Smooth muscle cell (in vitro differentiated cells): ENCODE measurements around the gene CHCHD10. TPM values are rescaled to one million over a fixed set of nuclear protein-coding genes. Genes with fewer than 3 reads are reported as not detected.

ENCODE experiments used
- DNase-seq: peaks from one replicate; lab custom pipeline; 2025; ENCODE audit not compliant: unreplicated experiment; lab: John Stamatoyannopoulos, UW
- H2AFZ ChIP-seq: fragments of 200-600 bp; sonication (generic); 2 replicates; pipeline ENCODE4 v1.6.0; 2016; ENCODE audit warnings: antibody characterized with exemption, low read depth, mild to moderate bottlenecking
- H3F3A ChIP-seq: fragments of 200-600 bp; sonication (generic); 2 replicates; pipeline ENCODE4 v1.6.0; 2017; ENCODE audit warnings: antibody characterized with exemption, low read depth
- H3K27ac ChIP-seq: fragments of 200-600 bp; sonication (generic); 2 replicates; pipeline ENCODE4 v1.5.1; 2016; ENCODE audit warnings: low read depth, mild to moderate bottlenecking
- H3K27me3 ChIP-seq: fragments of 200-600 bp; sonication (generic); 2 replicates; pipeline ENCODE4 v1.6.1; 2016; ENCODE audit warnings: low read depth, mild to moderate bottlenecking
- H3K36me3 ChIP-seq: fragments of 200-600 bp; sonication (generic); 2 replicates; pipeline ENCODE4 v1.5.1; 2016; ENCODE audit warnings: low read depth
- H3K4me1 ChIP-seq: fragments of 200-600 bp; sonication (generic); 2 replicates; pipeline ENCODE4 v1.5.1; 2016; ENCODE audit warnings: low read depth
- H3K4me2 ChIP-seq: fragments of 200-600 bp; sonication (generic); 2 replicates; pipeline ENCODE4 v1.6.0; 2016; ENCODE audit warnings: mild to moderate bottlenecking
- H3K4me3 ChIP-seq: fragments of 200-600 bp; sonication (generic); 2 replicates; pipeline ENCODE4 v1.5.1; 2016; ENCODE audit warnings: mild to moderate bottlenecking
- H3K79me2 ChIP-seq: fragments of 200-600 bp; sonication (generic); 2 replicates; pipeline ENCODE4 v1.6.0; 2016; ENCODE audit warnings: low read depth, mild to moderate bottlenecking
- H3K9ac ChIP-seq: fragments of 200-600 bp; sonication (generic); 2 replicates; pipeline ENCODE4 v1.6.0; 2016; ENCODE audit warnings: low read depth
- H3K9me3 ChIP-seq: fragments of 200-600 bp; sonication (generic); replicated peaks from 2 replicates; pipeline ENCODE4 v1.5.1; 2016; ENCODE audit warnings: low read depth
- H4K20me1 ChIP-seq: fragments of 200-600 bp; sonication (generic); 2 replicates; pipeline ENCODE4 v1.6.0; 2016; ENCODE audit warnings: low read depth
- CTCF ChIP-seq: fragments of 200-600 bp; sonication (generic); IDR thresholded peaks from 2 replicates; pipeline ENCODE4 v1.5.1; 2017; ENCODE audit warnings: borderline replicate concordance, mild to moderate bottlenecking, antibody characterized with exemption; ENCODE audit not compliant: insufficient read depth, poor library complexity, severe bottlenecking
- WGBS: methylation state at CpG from one replicate; pipeline ENCODE4 v1.1.7; 2016; ENCODE audit warnings: low lambda C conversion rate; 5-methylcytosine and 5-hydroxymethylcytosine counted together
- polyA plus RNA-seq: library from polyadenylated mRNA; unstranded; fragments of >200 nt; fragmentation: Nextera tagmentation; extraction: Ambion mirVana; gene quantifications from 2 replicates; pipeline ENCODE4 v1.2.1, GENCODE V29; 2016
- total RNA-seq: library from RNA; depleted of rRNA; stranded (reverse); fragments of >200 nt; gene quantifications from 2 replicates; pipeline ENCODE4 v1.2.3, GENCODE V29; 2014

CHCHD10 gene
- total and polyA plus RNA-seq, 2 experiments from 2014 or later = 4.9 to 57.6 TPM

GRCh38 chr22:23801238-23801821, 33.6 kb upstream of the CHCHD10 start:
- H3K4me1 ChIP-seq = no peaks in the 10 kb centered on the region
- peaks cover 7% of the 10 kb centered on the region for H3F3A ChIP-seq
- H2AFZ ChIP-seq = no peak overlapping the region
- no peak overlapping the region for H3K27ac ChIP-seq
- no peak for DNase-seq
- H3K4me3 ChIP-seq = no peak overlapping the region
- H3K27me3 ChIP-seq = no peaks in the 10 kb centered on the region
- WGBS = 98% methylated on average over 11 of the region's 11 CpGs
- H4K20me1 ChIP-seq = peaks cover 86% of the 10 kb centered on the region
- H3K4me2 ChIP-seq = no peak overlapping the region
- no peak for TF ChIP-seq CTCF
- no peaks in the 10 kb centered on the region for H3K9me3 ChIP-seq
- H3K9ac ChIP-seq = no peak overlapping the region
- no peaks in the 10 kb centered on the region for H3K79me2 ChIP-seq
- H3K36me3 ChIP-seq = peaks cover 12% of the 10 kb centered on the region

- Histone ChIP-seq H3K36me3 (peaks cover 18% of the 10 kb centered on the region), H3K9me3 (no peaks in the 10 kb centered on the region), H3K79me2 (no peaks in the 10 kb centered on the region), H3K4me3 (no peak overlapping the region), H4K20me1 (peaks cover 86% of the 10 kb centered on the region), H3K9ac (no peak overlapping the region), H3K4me2 (no peak overlapping the region), H3F3A (peaks cover 7% of the 10 kb centered on the region), H3K27ac (no peak overlapping the region), H3K4me1 (no peaks in the 10 kb centered on the region), H2AFZ (no peak overlapping the region), H3K27me3 (no peaks in the 10 kb centered on the region)
- TF ChIP-seq CTCF = no peak
- no peak for DNase-seq
- 97% methylated on average over 18 of the region's 18 CpGs for WGBS
Observed at GRCh38 chr22:23800297-23801237, 32.8 kb upstream of the CHCHD10 start.

GRCh38 chr22:23796461-23796860, 28.7 kb upstream of the CHCHD10 start:
- Histone ChIP-seq H3K27ac (no peak overlapping the region), H3K79me2 (peaks cover 13% of the 10 kb centered on the region), H3K27me3 (no peaks in the 10 kb centered on the region), H3K36me3 (peaks cover 18% of the 10 kb centered on the region), H2AFZ (no peak overlapping the region), H3K4me1 (no peaks in the 10 kb centered on the region), H3K9me3 (no peaks in the 10 kb centered on the region), H4K20me1 (peaks cover 87% of the 10 kb centered on the region), H3K4me3 (no peak overlapping the region), H3F3A (no peaks in the 10 kb centered on the region), H3K9ac (no peak overlapping the region), H3K4me2 (no peak overlapping the region)
- 65% methylated on average over 5 of the region's 5 CpGs for WGBS
- DNase-seq = no peak
- TF ChIP-seq CTCF = no peak
